ENCODE results near the gene SIPA1L3.

The SIPA1L3 gene

DNA sequence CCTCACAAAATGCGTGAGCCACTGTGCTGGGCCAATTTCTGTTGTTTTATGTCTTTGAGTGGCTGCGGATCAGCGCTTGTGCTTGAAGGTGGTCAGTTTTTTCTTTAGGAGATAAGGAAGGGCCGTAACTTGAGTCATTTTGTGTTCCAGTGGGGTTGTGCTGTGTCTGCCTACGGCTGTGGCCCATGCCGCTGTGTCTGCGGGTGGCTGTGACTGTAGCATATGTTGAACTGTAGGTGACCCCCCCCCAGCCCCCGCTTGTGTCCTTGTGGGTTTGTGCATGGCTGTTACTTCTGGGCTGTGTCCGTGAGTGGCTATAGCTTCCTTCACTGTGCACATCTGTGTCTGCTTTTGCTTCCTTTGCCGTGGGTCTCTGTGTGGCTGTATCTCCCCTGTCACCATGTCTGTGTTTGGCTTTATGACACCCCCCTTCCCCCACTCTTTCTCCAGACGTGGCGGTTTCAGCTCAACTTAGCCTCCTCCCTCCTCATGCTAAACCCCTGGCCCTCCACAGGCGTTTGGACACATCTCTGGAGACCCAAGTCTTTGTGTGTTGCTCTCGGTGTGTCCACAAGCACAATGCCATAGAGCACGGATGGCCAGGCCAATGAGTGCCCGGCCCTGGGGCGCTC is 348.5 kb downstream of the SIPA1L3 start:
- Histone ChIP-seq H3K4me3 (ENCODE audit: low read depth in 1 of 2, low read length in 2 of 2) (peak overlapping the region; percentile 56 to 72), H3K36me3 (ENCODE audit: control insufficient read depth in 1 of 2, insufficient read depth in 2 of 2, low read length in 2 of 2) (no peaks in the 10 kb centered on the region), H3K4me1 (ENCODE audit: control insufficient read depth in 1 of 2, insufficient read depth in 2 of 2, low read length in 2 of 2) (peaks cover 0 to 33% of the 10 kb centered on the region in 2 donors), H3K27ac (ENCODE audit: low read length) (no peak overlapping the region), H3K27me3 (ENCODE audit: low read depth, low read length) (no peaks in the 10 kb centered on the region), H3K9me3 (ENCODE audit: control insufficient read depth in 1 of 2, low read length in 2 of 2) (no peaks in the 10 kb centered on the region)

Data from muscle layer of duodenum (tissue), 2 donors.